NB4 (cell line): ENCODE results near the gene BCAS3.

Source experiments
- MAX ChIP-seq: IDR thresholded peaks from 2 replicates; pipeline ENCODE4 v1.6.1; 2011; ENCODE audit warnings: low read depth, low read length
- MYC ChIP-seq: IDR thresholded peaks from 2 replicates; pipeline ENCODE4 v1.6.1; 2011; ENCODE audit warnings: low read depth, low read length
- POLR2A ChIP-seq: IDR thresholded peaks from 2 replicates; pipeline ENCODE4 v1.6.1; 2011; ENCODE audit warnings: mild to moderate bottlenecking; ENCODE audit not compliant: insufficient read length; ENCODE audit errors: extremely low read depth
- TF ChIP-seq, protein P1 (sequence below): IDR thresholded peaks from one replicate; pipeline ENCODE4 v1.5.1; 2012; ENCODE audit warnings: low read depth, low read length

DNA sequence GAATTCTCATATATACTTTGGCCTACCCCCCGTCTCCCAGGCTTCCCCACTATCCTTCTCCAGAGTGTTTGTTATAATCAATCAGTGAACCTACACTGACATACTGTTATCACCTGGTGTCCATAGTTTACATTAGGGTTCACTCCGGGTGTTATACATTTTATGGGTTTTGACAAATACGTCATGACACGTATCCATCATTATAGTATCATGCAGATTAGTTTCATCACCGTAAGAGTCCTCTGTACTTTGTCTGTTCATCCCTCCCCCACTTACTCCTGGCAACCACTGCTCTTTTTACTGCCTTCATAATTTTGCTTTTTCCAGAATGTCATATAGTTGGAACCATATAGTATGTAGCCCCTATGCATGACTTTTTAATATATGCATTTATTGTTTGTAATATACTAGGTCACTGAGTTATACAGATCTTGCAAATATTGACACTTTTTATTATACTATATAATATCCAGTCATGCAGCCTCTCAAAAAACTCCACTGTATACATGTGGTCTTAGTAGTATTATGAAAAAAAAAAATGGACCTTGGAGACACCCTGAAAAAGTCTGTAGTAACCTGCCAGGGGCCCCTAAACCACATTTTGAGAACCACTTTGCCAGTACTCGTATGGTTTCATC, 49.3 kb upstream of the BCAS3 start:
- TF ChIP-seq, protein P1, sequence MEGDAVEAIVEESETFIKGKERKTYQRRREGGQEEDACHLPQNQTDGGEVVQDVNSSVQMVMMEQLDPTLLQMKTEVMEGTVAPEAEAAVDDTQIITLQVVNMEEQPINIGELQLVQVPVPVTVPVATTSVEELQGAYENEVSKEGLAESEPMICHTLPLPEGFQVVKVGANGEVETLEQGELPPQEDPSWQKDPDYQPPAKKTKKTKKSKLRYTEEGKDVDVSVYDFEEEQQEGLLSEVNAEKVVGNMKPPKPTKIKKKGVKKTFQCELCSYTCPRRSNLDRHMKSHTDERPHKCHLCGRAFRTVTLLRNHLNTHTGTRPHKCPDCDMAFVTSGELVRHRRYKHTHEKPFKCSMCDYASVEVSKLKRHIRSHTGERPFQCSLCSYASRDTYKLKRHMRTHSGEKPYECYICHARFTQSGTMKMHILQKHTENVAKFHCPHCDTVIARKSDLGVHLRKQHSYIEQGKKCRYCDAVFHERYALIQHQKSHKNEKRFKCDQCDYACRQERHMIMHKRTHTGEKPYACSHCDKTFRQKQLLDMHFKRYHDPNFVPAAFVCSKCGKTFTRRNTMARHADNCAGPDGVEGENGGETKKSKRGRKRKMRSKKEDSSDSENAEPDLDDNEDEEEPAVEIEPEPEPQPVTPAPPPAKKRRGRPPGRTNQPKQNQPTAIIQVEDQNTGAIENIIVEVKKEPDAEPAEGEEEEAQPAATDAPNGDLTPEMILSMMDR: no peak
- TF ChIP-seq MYC (no peak), MAX (no peak), POLR2A (no peak)
